ENCODE measurements around the gene STX19.

DNA sequence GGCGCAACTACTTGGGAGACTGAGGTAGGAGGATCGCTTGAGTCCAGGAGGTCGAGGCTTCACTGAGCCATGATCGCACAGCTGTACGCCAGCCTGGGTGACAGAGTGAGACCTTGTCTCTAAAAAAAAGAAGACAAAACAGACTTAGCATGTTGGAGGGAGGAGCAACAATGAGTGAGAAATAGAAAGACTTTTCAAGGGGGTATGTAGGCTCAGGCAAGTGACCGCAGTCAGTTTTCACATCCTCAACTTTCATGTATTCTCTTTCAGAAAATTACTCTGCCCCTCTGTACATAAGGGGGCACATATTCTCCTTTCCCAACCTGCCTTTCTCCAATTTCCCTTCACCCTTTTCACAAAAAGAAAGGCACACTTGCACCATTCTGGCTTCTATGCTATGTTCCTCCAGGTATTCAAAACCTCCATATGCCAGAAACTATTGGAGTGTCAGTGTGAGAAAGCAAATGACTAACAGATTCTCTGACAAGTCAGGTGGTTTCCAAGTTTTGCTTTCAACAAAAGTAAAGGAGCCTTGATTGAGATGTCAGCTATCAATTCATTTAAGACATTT, 42.0 kb upstream of the STX19 start:
- no peak for TF ChIP-seq EZH2 (IDR thresholded peaks at IDR 0.05; ENCODE audit: insufficient read depth, low read length)
- TF ChIP-seq, protein P1, sequence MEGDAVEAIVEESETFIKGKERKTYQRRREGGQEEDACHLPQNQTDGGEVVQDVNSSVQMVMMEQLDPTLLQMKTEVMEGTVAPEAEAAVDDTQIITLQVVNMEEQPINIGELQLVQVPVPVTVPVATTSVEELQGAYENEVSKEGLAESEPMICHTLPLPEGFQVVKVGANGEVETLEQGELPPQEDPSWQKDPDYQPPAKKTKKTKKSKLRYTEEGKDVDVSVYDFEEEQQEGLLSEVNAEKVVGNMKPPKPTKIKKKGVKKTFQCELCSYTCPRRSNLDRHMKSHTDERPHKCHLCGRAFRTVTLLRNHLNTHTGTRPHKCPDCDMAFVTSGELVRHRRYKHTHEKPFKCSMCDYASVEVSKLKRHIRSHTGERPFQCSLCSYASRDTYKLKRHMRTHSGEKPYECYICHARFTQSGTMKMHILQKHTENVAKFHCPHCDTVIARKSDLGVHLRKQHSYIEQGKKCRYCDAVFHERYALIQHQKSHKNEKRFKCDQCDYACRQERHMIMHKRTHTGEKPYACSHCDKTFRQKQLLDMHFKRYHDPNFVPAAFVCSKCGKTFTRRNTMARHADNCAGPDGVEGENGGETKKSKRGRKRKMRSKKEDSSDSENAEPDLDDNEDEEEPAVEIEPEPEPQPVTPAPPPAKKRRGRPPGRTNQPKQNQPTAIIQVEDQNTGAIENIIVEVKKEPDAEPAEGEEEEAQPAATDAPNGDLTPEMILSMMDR (IDR thresholded peaks at IDR 0.05; ENCODE audit: insufficient read depth, low read depth, low read length): no peak
